NT2/D1 (cell line): ENCODE measurements around the gene SRMS.

ENCODE experiments used
- SUZ12 ChIP-seq: IDR thresholded peaks from 2 replicates; pipeline ENCODE4 v1.6.1; 2011; ENCODE audit not compliant: insufficient read length, insufficient read depth; ENCODE audit errors: extremely low read depth
- YY1 ChIP-seq: IDR thresholded peaks from 2 replicates; pipeline ENCODE4 v1.6.1; 2011; ENCODE audit not compliant: insufficient read length, insufficient read depth

- TF ChIP-seq YY1 = no peak
- TF ChIP-seq SUZ12 = no peak
Measured at GRCh38 chr20:63576311-63576710, 28.8 kb upstream of the SRMS start.
